ENCODE results near the gene ITGA5.

Gene ITGA5

DNA sequence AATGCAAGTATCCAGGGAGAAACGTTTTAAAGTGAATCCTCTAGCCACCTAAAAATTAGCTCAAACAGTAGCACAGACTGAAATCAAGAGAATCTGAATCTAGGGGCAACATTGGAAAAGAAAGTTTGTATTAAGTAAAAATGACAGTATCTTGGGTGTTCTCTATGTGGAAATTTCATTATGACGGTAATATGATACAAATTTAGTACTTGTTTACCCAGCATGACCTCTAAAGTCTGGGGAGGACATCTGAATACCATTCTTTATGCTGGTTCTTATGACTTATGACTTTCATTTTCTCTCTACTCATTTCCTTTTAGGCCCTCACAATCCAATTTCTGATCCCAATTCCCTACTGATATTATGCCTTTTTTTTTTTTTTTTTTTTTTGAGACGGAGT, 40.3 kb upstream of the ITGA5 start:
- TF ChIP-seq CTCF (IDR thresholded peaks at IDR 0.05): no peak
- H3K36me3 ChIP-seq: no peaks in the 10 kb centered on the region

DNA sequence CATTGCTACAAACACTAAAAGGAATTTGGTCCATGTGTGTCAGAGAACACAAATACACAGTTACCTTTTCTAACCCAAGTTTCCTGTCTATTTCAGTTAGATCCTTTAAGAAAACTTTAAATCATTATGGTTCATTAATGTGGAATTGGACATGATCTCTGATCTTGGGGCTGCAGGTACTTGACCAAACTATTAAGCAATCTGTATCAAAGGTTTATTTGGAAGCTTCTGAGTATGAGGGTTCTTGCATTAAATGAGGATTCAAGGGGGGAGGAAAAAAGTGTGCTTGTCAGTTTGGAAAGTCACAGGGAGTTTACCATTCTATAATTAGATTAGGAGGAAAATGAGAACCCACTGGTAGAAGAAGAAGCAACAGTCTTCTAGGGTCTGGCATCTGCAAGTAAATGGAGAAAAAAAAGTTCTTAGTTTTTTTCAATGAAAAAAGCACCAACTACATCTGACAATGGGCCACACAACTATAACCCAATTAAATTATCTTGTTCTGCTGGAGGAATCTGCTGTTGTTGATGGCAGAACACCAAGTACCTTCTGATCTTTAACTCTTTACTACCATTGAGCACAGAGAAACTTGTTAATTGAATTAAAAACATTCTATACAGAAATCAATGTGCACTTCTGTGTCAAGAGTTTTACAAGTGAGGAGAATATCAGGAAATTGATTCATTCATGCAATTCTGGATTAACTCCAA, 36.8 kb upstream of the ITGA5 start:
- TF ChIP-seq CTCF (IDR thresholded peaks at IDR 0.05): no peak
- Histone ChIP-seq H3K9me3 (no peaks in the 10 kb centered on the region), H3K4me1 (ENCODE audit: control insufficient read depth in 1 of 2, insufficient read depth in 1 of 2, low read depth in 1 of 2, low read length in 1 of 2) (no peaks in the 10 kb centered on the region), H3K4me3 (ENCODE audit: low read depth in 1 of 2, low read length in 1 of 2) (no peak overlapping the region), H3K36me3 (no peaks in the 10 kb centered on the region), H3K27ac (no peak overlapping the region), H3K27me3 (no peaks in the 10 kb centered on the region)

More for the DNA sequence above, 40.3 kb upstream of the ITGA5 start:
- Histone ChIP-seq H3K4me1 (ENCODE audit: control insufficient read depth in 1 of 2, insufficient read depth in 1 of 2, low read depth in 1 of 2, low read length in 1 of 2) (no peaks in the 10 kb centered on the region), H3K9me3 (no peaks in the 10 kb centered on the region), H3K4me3 (ENCODE audit: low read depth in 1 of 2, low read length in 1 of 2) (no peak overlapping the region), H3K27me3 (no peaks in the 10 kb centered on the region), H3K27ac (no peak overlapping the region)

DNA sequence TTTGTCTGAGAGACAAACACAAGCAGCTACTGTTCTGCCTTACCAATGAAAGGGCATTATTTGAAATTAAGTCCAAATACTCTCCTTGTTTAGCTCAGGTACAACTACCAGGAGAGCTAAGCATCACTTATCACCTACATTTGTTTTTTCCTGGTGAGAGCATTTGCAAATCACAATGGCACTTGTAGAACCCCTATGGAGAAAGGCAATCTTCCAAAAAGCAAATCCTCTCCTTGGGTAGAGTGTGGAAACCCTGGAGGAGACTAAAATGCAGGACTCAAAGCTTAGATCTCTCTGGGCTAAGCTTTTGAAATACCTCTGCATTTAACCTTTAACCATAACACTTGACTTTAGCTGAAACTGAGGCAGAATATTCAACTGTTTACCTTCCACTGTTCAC, 33.6 kb upstream of the ITGA5 start:
- no peaks in the 10 kb centered on the region for H3K27me3 ChIP-seq
- H3K9me3 ChIP-seq: no peaks in the 10 kb centered on the region

GRCh38 chr12:54448344-54448743, 29.3 kb upstream of the ITGA5 start:
- no peaks in the 10 kb centered on the region for H3K9me3 ChIP-seq
- no peaks in the 10 kb centered on the region for H3K27me3 ChIP-seq
- no peak for TF ChIP-seq CTCF (IDR thresholded peaks at IDR 0.05)
- no peak overlapping the region for H3K4me3 ChIP-seq (ENCODE audit: low read depth in 1 of 2, low read length in 1 of 2)
- H3K36me3 ChIP-seq: no peaks in the 10 kb centered on the region
- no peak overlapping the region for H3K27ac ChIP-seq
- no peaks in the 10 kb centered on the region for H3K4me1 ChIP-seq (ENCODE audit: control insufficient read depth in 1 of 2, insufficient read depth in 1 of 2, low read depth in 1 of 2, low read length in 1 of 2)

More for the DNA sequence above, 33.6 kb upstream of the ITGA5 start:
- H3K36me3 ChIP-seq: no peaks in the 10 kb centered on the region
- H3K4me1 ChIP-seq (ENCODE audit: control insufficient read depth in 1 of 2, insufficient read depth in 1 of 2, low read depth in 1 of 2, low read length in 1 of 2): no peaks in the 10 kb centered on the region
- H3K4me3 ChIP-seq (ENCODE audit: low read depth in 1 of 2, low read length in 1 of 2): no peak overlapping the region
- TF ChIP-seq CTCF (IDR thresholded peaks at IDR 0.05): no peak
- H3K27ac ChIP-seq: no peak overlapping the region

- no peaks in the 10 kb centered on the region for H3K36me3 ChIP-seq
- no peak overlapping the region for H3K27ac ChIP-seq
- TF ChIP-seq CTCF (IDR thresholded peaks at IDR 0.05): no peak
- no peaks in the 10 kb centered on the region for H3K9me3 ChIP-seq
- no peaks in the 10 kb centered on the region for H3K4me1 ChIP-seq (ENCODE audit: control insufficient read depth in 1 of 2, insufficient read depth in 1 of 2, low read depth in 1 of 2, low read length in 1 of 2)
- no peaks in the 10 kb centered on the region for H3K27me3 ChIP-seq
- no peak overlapping the region for H3K4me3 ChIP-seq (ENCODE audit: low read depth in 1 of 2, low read length in 1 of 2)
These were observed 28.9 kb upstream of the ITGA5 start for GRCh38 chr12:54447917-54448316.
